ENCODE measurements around the gene SMC3. TPM values are rescaled to one million over a fixed set of nuclear protein-coding genes. Genes with fewer than 3 reads are reported as not detected.

The SMC3 gene
- total and polyA plus RNA-seq, 12 donors, result 10.0 to 38.8 (median 21.5) TPM

- no peaks in the 10 kb centered on the region for H3K4me1 ChIP-seq (replicated peaks in 1 of 2)
- H3K9me3 ChIP-seq (replicated peaks in 1 of 3), result no peaks in the 10 kb centered on the region
- H3K27me3 ChIP-seq, result no peaks in the 10 kb centered on the region
- TF ChIP-seq POLR2A (IDR thresholded peaks at IDR 0.05) (no peak), CTCF (IDR thresholded peaks at IDR 0.05) (no peak)
- no peaks in the 10 kb centered on the region for H3K36me3 ChIP-seq (replicated peaks in 1 of 2)
- no peak overlapping the region for H3K27ac ChIP-seq
- intact Hi-C loops (cut with DNase I), result no loop called here
- WGBS, 4 donors, result 62 to 75% (median 68%) methylated on average over 3 of the region's 3 CpGs
- no peak for DNase-seq
- H3K4me3 ChIP-seq, result no peak overlapping the region
These were observed 62.2 kb downstream of the SMC3 start for GRCh38 chr10:110629680-110630191.

GRCh38 chr10:110631934-110632333 lies 64.4 kb downstream of the SMC3 start:
- Histone ChIP-seq H3K9me3 (replicated peaks in 1 of 3) (no peaks in the 10 kb centered on the region), H3K36me3 (replicated peaks in 1 of 2) (no peaks in the 10 kb centered on the region), H3K27me3 (no peaks in the 10 kb centered on the region), H3K27ac (no peak overlapping the region), H3K4me1 (replicated peaks in 1 of 2) (no peaks in the 10 kb centered on the region), H3K4me3 (no peak overlapping the region)
- TF ChIP-seq CTCF (IDR thresholded peaks at IDR 0.05) (no peak), POLR2A (IDR thresholded peaks at IDR 0.05) (no peak)
- intact Hi-C loops (cut with DNase I), result no loop called here
- no peak for DNase-seq

GRCh38 chr10:110632591-110633215 lies 65.2 kb downstream of the SMC3 start:
- Histone ChIP-seq H3K27ac (no peak overlapping the region), H3K9me3 (replicated peaks in 1 of 3) (no peaks in the 10 kb centered on the region), H3K4me1 (replicated peaks in 1 of 2) (no peaks in the 10 kb centered on the region), H3K36me3 (replicated peaks in 1 of 2) (no peaks in the 10 kb centered on the region), H3K4me3 (no peak overlapping the region), H3K27me3 (no peaks in the 10 kb centered on the region)
- no peak for DNase-seq
- intact Hi-C loops (cut with DNase I), result no loop called here
- WGBS, 4 donors, result 98 to 100% (median 100%) methylated on average over 1 of the region's 1 CpG
- TF ChIP-seq CTCF (IDR thresholded peaks at IDR 0.05) (no peak), POLR2A (IDR thresholded peaks at IDR 0.05) (no peak)

GRCh38 chr10:110634527-110635209 lies 67.2 kb downstream of the SMC3 start:
- WGBS, 4 donors, result 52 to 62% (median 57%) methylated on average over 9 of the region's 9 CpGs
- no peak overlapping the region for H3K27ac ChIP-seq

More at GRCh38 chr10:110634527-110635209, 67.2 kb downstream of the SMC3 start:
- Histone ChIP-seq H3K4me3 (no peak overlapping the region), H3K4me1 (replicated peaks in 1 of 2) (no peaks in the 10 kb centered on the region), H3K36me3 (replicated peaks in 1 of 2) (no peaks in the 10 kb centered on the region), H3K27me3 (no peaks in the 10 kb centered on the region), H3K9me3 (replicated peaks in 1 of 3) (no peaks in the 10 kb centered on the region)
- no peak for TF ChIP-seq CTCF (IDR thresholded peaks at IDR 0.05)
- TF ChIP-seq POLR2A (IDR thresholded peaks at IDR 0.05), result no peak
- no peak for DNase-seq
- intact Hi-C loops (cut with DNase I), result no loop called here
